Liver (tissue), 3 donors: ENCODE results near the gene SEMA7A.

Source experiments
- ATF3 ChIP-seq: IDR thresholded peaks from 2 replicates; pipeline ENCODE4 v1.6.1; 2016; ENCODE audit warnings: antibody characterized with exemption
- CTCF ChIP-seq: fragments of 150-350 bp; IDR thresholded peaks from 2 replicates; pipeline ENCODE4 v1.5.1; 2017; ENCODE audit warnings: improper control_type of control experiment, low read depth, low read length; ENCODE audit not compliant: missing input control
- EGR1 ChIP-seq, 2 donors: IDR thresholded peaks; 2 replicates each; pipeline ENCODE4 v1.6.1; 2016 to 2018; ENCODE audit warnings: antibody characterized with exemption in 2 of 2, low read depth in 2 of 2
- GABPA ChIP-seq, 2 donors: IDR thresholded peaks in 1 of 2; conservative IDR thresholded peaks in 1 of 2; 2 replicates each; pipeline ENCODE4 v1.6.1; 2016; ENCODE audit warnings: antibody characterized with exemption in 2 of 2, mild to moderate bottlenecking in 1 of 2, moderate library complexity in 1 of 2
- JUND ChIP-seq, 2 donors: IDR thresholded peaks; 2 replicates each; pipeline ENCODE4 v1.6.1; 2016; ENCODE audit warnings: antibody characterized with exemption in 2 of 2
- MAX ChIP-seq: IDR thresholded peaks from 2 replicates; pipeline ENCODE4 v1.6.1; 2016; ENCODE audit warnings: antibody characterized with exemption
- RAD21 ChIP-seq, 2 donors: IDR thresholded peaks; 2 replicates each; pipeline ENCODE4 v1.6.1; 2016; ENCODE audit warnings: antibody characterized with exemption in 2 of 2, mild to moderate bottlenecking in 2 of 2
- REST ChIP-seq: IDR thresholded peaks from 2 replicates; pipeline ENCODE4 v1.6.1; 2016; ENCODE audit warnings: antibody characterized with exemption, mild to moderate bottlenecking
- RXRA ChIP-seq, 2 donors: IDR thresholded peaks; 2 replicates each; pipeline ENCODE4 v1.6.1; 2017 to 2018; ENCODE audit warnings: antibody characterized with exemption in 2 of 2, mild to moderate bottlenecking in 1 of 2
- SP1 ChIP-seq: IDR thresholded peaks from 2 replicates; pipeline ENCODE4 v1.6.1; 2018; ENCODE audit warnings: antibody characterized with exemption, mild to moderate bottlenecking
- TAF1 ChIP-seq: conservative IDR thresholded peaks from 2 replicates; pipeline ENCODE4 v1.6.1; 2016; ENCODE audit warnings: antibody characterized with exemption, mild to moderate bottlenecking
- YY1 ChIP-seq: IDR thresholded peaks from 2 replicates; pipeline ENCODE4 v1.6.1; 2016; ENCODE audit warnings: antibody characterized with exemption, mild to moderate bottlenecking
- ZBTB33 ChIP-seq: IDR thresholded peaks from 2 replicates; pipeline ENCODE4 v1.6.1; 2016; ENCODE audit warnings: antibody characterized with exemption
- donor health status: healthy.
- donor health status: healthy.

- no peak for TF ChIP-seq ZBTB33
- no peak for TF ChIP-seq CTCF
- TF ChIP-seq ATF3: no peak
- no peak for TF ChIP-seq RAD21 (IDR thresholded peaks at IDR 0.05)
- TF ChIP-seq YY1: no peak
- TF ChIP-seq EGR1 (IDR thresholded peaks at IDR 0.05; ENCODE audit: low read depth in 2 of 2): no peak
- TF ChIP-seq TAF1: no peak
- TF ChIP-seq MAX: no peak
- no peak for TF ChIP-seq JUND (IDR thresholded peaks at IDR 0.05)
- no peak for TF ChIP-seq GABPA (IDR thresholded peaks at IDR 0.05 in 1 of 2, conservative IDR thresholded peaks at IDR 0.05 in 1 of 2)
- TF ChIP-seq RXRA (IDR thresholded peaks at IDR 0.05): no peak
- no peak for TF ChIP-seq REST
- TF ChIP-seq SP1: no peak
Observed at GRCh38 chr15:74425630-74426029, 8.1 kb downstream of the SEMA7A start.
